HCT116 (cell line): ENCODE data around the gene C2orf68. TPM values are rescaled to one million over a fixed set of nuclear protein-coding genes. Genes with fewer than 3 reads are reported as not detected.
A peak's percentile ranks its signal among the peaks of the same experiment; 100 is the strongest.

ENCODE experiments used
- ATAC-seq: fragments of 200-7000 bp; cut with Tn5 transposase; 2 replicates; pipeline ENCODE4 v1.9.1; 2020; ENCODE audit warnings: mild to moderate bottlenecking, moderate library complexity
- BruUV-seq: library from RNA; stranded (reverse); fragments of 400-500 nt; replicated peaks from 2 replicates; lab custom pipeline; 2021; lab: Mats Ljungman, UMichigan
- CTCF ChIA-PET: fragments of 300-600 bp; sonication (Branson Sonifier 250); formaldehyde crosslinking; loops from one replicate; lab custom pipeline; 2021; ENCODE audit warnings: antibody characterized with exemption; lab: Charles Lee
- POLR2A ChIA-PET: fragments of 300-600, 350-600 bp; sonication (Branson Sonifier 250); formaldehyde crosslinking; loops from one replicate; lab custom pipeline; 2021; ENCODE audit warnings: antibody characterized with exemption; lab: Charles Lee
- RAD21 ChIA-PET, 2 experiments: fragments of 300-600 bp; sonication (Branson Sonifier 250); formaldehyde crosslinking; loops; one replicate each; lab custom pipeline; 2023; ENCODE audit warnings: low total read pairs in 2 of 2; ENCODE audit not compliant: uncharacterized antibody in 2 of 2, unreplicated experiment in 2 of 2, low non-redundant PET in 1 of 2; lab: Charles Lee
- DNase-seq: peaks from one replicate; pipeline ENCODE4 v3.0.0-alpha.2; 2010; ENCODE audit warnings: low read depth, low spot score
- H2AFZ ChIP-seq: fragments of 200-600 bp; shearing (Covaris generic), sonication (generic); 2 replicates; pipeline ENCODE4 v1.6.1; 2017; ENCODE audit warnings: low read depth, mixed run types, mixed read lengths, antibody characterized with exemption, low read length; ENCODE audit not compliant: poor library complexity, severe bottlenecking
- H3K27ac ChIP-seq: 2 replicates; pipeline ENCODE4 v1.5.1; 2012; ENCODE audit warnings: low read depth, low read length
- H3K27me3 ChIP-seq: fragments of 200-600 bp; sonication (generic); 2 replicates; pipeline ENCODE4 v1.6.1; 2016; ENCODE audit warnings: mixed run types, low read length, mixed read lengths; ENCODE audit not compliant: insufficient read depth
- H3K36me3 ChIP-seq, 2 experiments: fragments of 200-500 bp in 1 of 2; fragments of 200-600 bp in 1 of 2; sonication (Bioruptor generic) in 1 of 2; sonication (generic) in 1 of 2; 2 replicates each; pipeline versions ENCODE4 v1.5.1 to v1.6.1; 2014 to 2016; ENCODE audit warnings: low read length in 2 of 2, inconsistent platforms in 1 of 2, mixed read lengths in 1 of 2, mixed run types in 1 of 2; ENCODE audit not compliant: insufficient read depth in 2 of 2, control insufficient read depth in 1 of 2
- H3K4me1 ChIP-seq, 2 experiments: fragments of 200-600 bp in 1 of 2; sonication (generic) in 1 of 2; 2 replicates each; pipeline versions ENCODE4 v1.5.1 to v1.6.1; 2012 to 2017; ENCODE audit warnings: low read length in 2 of 2, inconsistent platforms in 1 of 2, mild to moderate bottlenecking in 1 of 2, mixed read lengths in 1 of 2, mixed run types in 1 of 2, moderate library complexity in 1 of 2; ENCODE audit not compliant: insufficient read depth in 2 of 2, control insufficient read depth in 1 of 2
- H3K4me2 ChIP-seq: fragments of 200-600 bp; sonication (generic); 2 replicates; pipeline ENCODE4 v1.6.1; 2017; ENCODE audit warnings: mixed run types, low read length, mixed read lengths
- H3K4me3 ChIP-seq, 2 experiments: fragments of 200-600 bp in 1 of 2; sonication (generic) in 1 of 2; replicated peaks in 1 of 2; 2 replicates each; pipeline ENCODE4 v1.5.1; 2011 to 2016; ENCODE audit warnings: low read length in 2 of 2, control low read depth in 1 of 2, low read depth in 1 of 2, mild to moderate bottlenecking in 1 of 2, mixed read lengths in 1 of 2, mixed run types in 1 of 2
- H3K79me2 ChIP-seq: fragments of 200-600 bp; sonication (generic); 2 replicates; pipeline ENCODE4 v1.6.1; 2017; ENCODE audit warnings: mild to moderate bottlenecking, mixed run types, low read length, moderate library complexity, mixed read lengths; ENCODE audit not compliant: insufficient read depth
- H3K9ac ChIP-seq: fragments of 200-600 bp; sonication (generic); 2 replicates; pipeline ENCODE4 v1.6.1; 2016; ENCODE audit warnings: low read length, mixed read lengths
- H3K9me2 ChIP-seq: fragments of 200-600 bp; sonication (generic), shearing (Covaris generic); 2 replicates; pipeline ENCODE4 v1.6.1; 2017; ENCODE audit warnings: mixed run types, mild to moderate bottlenecking, moderate library complexity; ENCODE audit not compliant: insufficient read depth
- H3K9me3 ChIP-seq, 2 experiments: fragments of 200-500 bp in 1 of 2; fragments of 200-600 bp in 1 of 2; sonication (Bioruptor generic) in 1 of 2; sonication (generic) in 1 of 2; 2 replicates each; pipeline ENCODE4 v1.6.1; 2014 to 2017; ENCODE audit warnings: low read length in 2 of 2, mixed read lengths in 2 of 2, inconsistent platforms in 1 of 2, low read depth in 1 of 2, mild to moderate bottlenecking in 1 of 2, mixed run types in 1 of 2, moderate library complexity in 1 of 2; ENCODE audit not compliant: control insufficient read depth in 1 of 2, insufficient read depth in 1 of 2
- H4K20me1 ChIP-seq: fragments of 200-600 bp; sonication (generic), shearing (Covaris generic); 2 replicates; pipeline ENCODE4 v1.6.1; 2017; ENCODE audit warnings: mixed run types, mild to moderate bottlenecking, moderate library complexity; ENCODE audit not compliant: insufficient read depth
- ATF3 ChIP-seq: IDR thresholded peaks from 2 replicates; pipeline ENCODE4 v1.6.1; 2012
- CBX3 ChIP-seq: IDR thresholded peaks from 2 replicates; pipeline ENCODE4 v1.6.1; 2012; ENCODE audit warnings: low read depth
- CEBPB ChIP-seq: IDR thresholded peaks from 2 replicates; pipeline ENCODE4 v1.6.1; 2012; ENCODE audit warnings: low read depth
- EGR1 ChIP-seq: IDR thresholded peaks from 2 replicates; pipeline ENCODE4 v1.6.1; 2012; ENCODE audit warnings: low read depth
- ELF1 ChIP-seq: IDR thresholded peaks from 2 replicates; pipeline ENCODE4 v1.6.1; 2012; ENCODE audit warnings: low read depth, borderline replicate concordance
- EZH2 ChIP-seq: fragments of 200-600 bp; sonication (generic); IDR thresholded peaks from 2 replicates; pipeline ENCODE4 v1.6.1; 2017; ENCODE audit warnings: antibody characterized with exemption, mixed run types
- EZH2phosphoT487 ChIP-seq: fragments of 200-600 bp; IDR thresholded peaks from 2 replicates; pipeline ENCODE4 v1.6.1; 2018; ENCODE audit warnings: antibody characterized with exemption, borderline replicate concordance
- FOSL1 ChIP-seq: IDR thresholded peaks from 2 replicates; pipeline ENCODE4 v1.6.1; 2012; ENCODE audit warnings: low read depth
- JUND ChIP-seq: IDR thresholded peaks from 2 replicates; pipeline ENCODE4 v1.6.1; 2012
- POLR2A ChIP-seq: IDR thresholded peaks from 2 replicates; pipeline ENCODE4 v1.7.0; 2011; ENCODE audit warnings: borderline replicate concordance; ENCODE audit not compliant: insufficient read depth, insufficient read length; ENCODE audit errors: extremely low read depth
- POLR2AphosphoS5 ChIP-seq: IDR thresholded peaks from 2 replicates; pipeline ENCODE4 v1.6.1; 2011; ENCODE audit warnings: mild to moderate bottlenecking, low read depth, low read length, moderate library complexity
- RAD21 ChIP-seq: IDR thresholded peaks from 2 replicates; pipeline ENCODE4 v1.6.1; 2012; ENCODE audit warnings: low read depth, mild to moderate bottlenecking
- REST ChIP-seq: IDR thresholded peaks from 2 replicates; pipeline ENCODE4 v1.6.1; 2012; ENCODE audit warnings: low read depth
- SIN3A ChIP-seq: IDR thresholded peaks from 2 replicates; pipeline ENCODE4 v1.6.1; 2012; ENCODE audit warnings: low read depth
- SP1 ChIP-seq: IDR thresholded peaks from 2 replicates; pipeline ENCODE4 v1.6.1; 2012; ENCODE audit warnings: low read depth
- SRF ChIP-seq: IDR thresholded peaks from 2 replicates; pipeline ENCODE4 v1.6.1; 2012; ENCODE audit warnings: low read depth
- TCF7L2 ChIP-seq: IDR thresholded peaks from 2 replicates; pipeline ENCODE4 v1.7.0; 2011; ENCODE audit warnings: borderline replicate concordance, inconsistent platforms; ENCODE audit not compliant: insufficient read depth, insufficient read length; ENCODE audit errors: extremely low read depth
- YY1 ChIP-seq: IDR thresholded peaks from 2 replicates; pipeline ENCODE4 v1.6.1; 2011; ENCODE audit warnings: low read length, low read depth, moderate library complexity, mild to moderate bottlenecking; ENCODE audit not compliant: insufficient replicate concordance; ENCODE audit errors: extremely low read depth
- ZFX ChIP-seq: fragments of 450-650 bp; IDR thresholded peaks from 2 replicates; pipeline ENCODE4 v1.6.1; 2017
- ZNF274 ChIP-seq: fragments of 200-500 bp; sonication (Bioruptor generic); IDR thresholded peaks from 2 replicates; pipeline ENCODE4 v1.6.1; 2014; ENCODE audit warnings: mild to moderate bottlenecking, low read depth, low read length, inconsistent platforms
- intact Hi-C: fragments of 100-400 bp; cut with micrococcal nuclease; formaldehyde crosslinking; loops from 2 replicates; pipeline ENCODE4 v1.10.0; 2022
- total RNA-seq: library from RNA; stranded (reverse); gene quantifications from one replicate; pipeline ENCODE4 v1.2.1, GENCODE V29; 2021; ENCODE audit not compliant: unreplicated experiment

The C2orf68 gene
- total RNA-seq, 1 experiment from 2014 or later: 21.8 TPM

DNA sequence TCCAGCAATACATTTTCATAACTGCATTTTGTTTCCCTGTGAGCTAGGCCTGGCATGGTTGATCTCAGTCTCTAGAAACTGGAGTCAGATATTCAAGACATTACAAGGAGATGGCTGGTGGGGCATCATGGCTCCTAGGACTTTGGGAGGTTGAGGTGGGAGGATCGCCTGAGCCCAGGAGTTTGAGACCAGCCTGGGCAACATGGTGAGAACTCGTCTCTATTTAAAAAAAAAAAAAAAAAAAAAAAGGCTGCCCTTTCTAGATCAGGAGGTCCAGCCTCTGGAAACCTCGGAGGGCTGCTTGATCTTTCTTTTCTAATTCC, 34.8 kb downstream of the C2orf68 start:
- POLR2A ChIA-PET: interaction anchor here (0.7 to 2.1 kb wide), 11 partner anchors 15 to 631 kb away, joined by 3 to 9 read pairs (median 3); partner anchors contain the start of genes C2orf68, MAT2A, RNF181 and TMEM150A

GRCh38 chr2:85575739-85576138, 36.1 kb downstream of the C2orf68 start:
- H3K27ac ChIP-seq: no peak overlapping the region
- no peak overlapping the region for H3K9ac ChIP-seq
- H3K27me3 ChIP-seq: no peaks in the 10 kb centered on the region
- H3K4me2 ChIP-seq: no peak overlapping the region
- ATAC-seq (no peak), DNase-seq (no peak)
- ChIA-PET CTCF (no interaction called here), POLR2A (no interaction called here), RAD21 (no interaction called here)
- H3K9me2 ChIP-seq: no peaks in the 10 kb centered on the region
- BruUV-seq: no TSS peak
- no peaks in the 10 kb centered on the region for H3K9me3 ChIP-seq
- no peak overlapping the region for H2AFZ ChIP-seq
- no peaks in the 10 kb centered on the region for H3K36me3 ChIP-seq
- H3K4me3 ChIP-seq: no peak overlapping the region
- peaks cover 18 to 26% of the 10 kb centered on the region in 2 experiments for H3K4me1 ChIP-seq
- no peaks in the 10 kb centered on the region for H3K79me2 ChIP-seq
- intact Hi-C loops: no loop called here
- H4K20me1 ChIP-seq: no peaks in the 10 kb centered on the region
- TF ChIP-seq EGR1: no peak
- TF ChIP-seq CBX3: no peak
- TF ChIP-seq JUND: no peak
- no peak for TF ChIP-seq SIN3A
- no peak for TF ChIP-seq ATF3
- no peak for TF ChIP-seq YY1
- TF ChIP-seq SP1: no peak
- TF ChIP-seq EZH2phosphoT487: no peak
- TF ChIP-seq RAD21: no peak
- no peak for TF ChIP-seq POLR2AphosphoS5
- TF ChIP-seq REST: no peak
- no peak for TF ChIP-seq ELF1
- TF ChIP-seq CEBPB: no peak
- TF ChIP-seq ZNF274: no peak
- no peak for TF ChIP-seq SRF
- TF ChIP-seq FOSL1: no peak
- TF ChIP-seq EZH2: no peak
- no peak for TF ChIP-seq POLR2A
- TF ChIP-seq TCF7L2: no peak

More for the DNA sequence above, 34.8 kb downstream of the C2orf68 start:
- TF ChIP-seq ZFX (no peak), FOSL1 (no peak), EGR1 (no peak)
- TF ChIP-seq, all 23 proteins: peak for 0
- Histone ChIP-seq H3K4me1 (peaks cover 18 to 26% of the 10 kb centered on the region in 2 experiments), H3K36me3 (peaks cover 0 to 2% of the 10 kb centered on the region in 2 experiments; a peak in 1 of 4 replicates), H2AFZ (peak overlapping the region; percentile 57), H3K79me2 (no peaks in the 10 kb centered on the region), H3K9me2 (no peaks in the 10 kb centered on the region), H3K9me3 (no peaks in the 10 kb centered on the region), H4K20me1 (no peaks in the 10 kb centered on the region), H3K27me3 (no peaks in the 10 kb centered on the region), H3K9ac (peak overlapping the region; percentile 65), H3K4me3 (peak overlapping the region; percentile 67 to 86), H3K27ac (peak overlapping the region; percentile 43), H3K4me2 (peak overlapping the region; percentile 81)
- intact Hi-C loops: no loop called here
- no TSS peak for BruUV-seq
- DNase-seq (no peak), ATAC-seq (peak; percentile 8; the same call in 1 of the 2 replicates)
- ChIA-PET CTCF (interaction anchor here (1.4 kb wide), 1 partner anchor 25 kb away, joined by 7 read pairs; no protein-coding TSS in a partner anchor), RAD21 (interaction anchor here in 1 of 2 experiments (0.7 to 1.0 kb wide), 2 partner anchors 13 to 37 kb away, joined by 3 to 4 read pairs; no protein-coding TSS in a partner anchor)
